Measurements from ENCODE around the gene CHRM4.

The CHRM4 gene

GRCh38 chr11:46391578-46392420 lies at the start of gene CHRM4:
Gene CHRM4 (minus strand): TSS chr11:46391776. CDS start chr11:46386557, 5,219 bp downstream.
- H3K9ac ChIP-seq = peak within 1 kb of the TSS; percentile 72
- no peaks in the 10 kb centered on the region for H3K79me2 ChIP-seq
- H3K4me2 ChIP-seq (ENCODE audit: low read length) = peak within 1 kb of the TSS; percentile 35
- peak within 1 kb of the TSS; percentile 73 for H2AFZ ChIP-seq
- H3K27me3 ChIP-seq (ENCODE audit: control insufficient read depth, insufficient read depth, low read length) = no peaks in the 10 kb centered on the region
- TF ChIP-seq CTCF (IDR thresholded peaks at IDR 0.05) = peak; percentile 40
- H3K36me3 ChIP-seq (ENCODE audit: control insufficient read depth, insufficient read depth, low read length) = no peaks in the 10 kb centered on the region
- peak within 1 kb of the TSS; percentile 98 for H3K27ac ChIP-seq
- peaks cover 14% of the 10 kb centered on the region for H3K4me1 ChIP-seq
- no peaks in the 10 kb centered on the region for H3K9me3 ChIP-seq (ENCODE audit: control insufficient read depth, low read length)
- no peak within 1 kb of the TSS for H3K4me3 ChIP-seq (ENCODE audit: low read depth, low read length)

GRCh38 chr11:46438211-46438610 lies 46.6 kb upstream of the CHRM4 start:
- H3K9ac ChIP-seq = no peak overlapping the region
- H3K79me2 ChIP-seq = peaks cover 2% of the 10 kb centered on the region
- H3K9me3 ChIP-seq (ENCODE audit: control insufficient read depth, low read length) = no peaks in the 10 kb centered on the region
- no peak overlapping the region for H2AFZ ChIP-seq
- no peaks in the 10 kb centered on the region for H3K36me3 ChIP-seq (ENCODE audit: control insufficient read depth, insufficient read depth, low read length)
- H3K4me2 ChIP-seq (ENCODE audit: low read length) = no peak overlapping the region
- H3K27ac ChIP-seq = no peak overlapping the region
- H3K4me3 ChIP-seq (ENCODE audit: low read depth, low read length) = no peak overlapping the region
- H3K27me3 ChIP-seq (ENCODE audit: control insufficient read depth, insufficient read depth, low read length) = no peaks in the 10 kb centered on the region
- peaks cover 28% of the 10 kb centered on the region for H3K4me1 ChIP-seq
- TF ChIP-seq CTCF (IDR thresholded peaks at IDR 0.05) = no peak

GRCh38 chr11:46437122-46437689 lies 45.6 kb upstream of the CHRM4 start:
- Histone ChIP-seq H3K27me3 (ENCODE audit: control insufficient read depth, insufficient read depth, low read length) (no peaks in the 10 kb centered on the region), H3K4me1 (peaks cover 26% of the 10 kb centered on the region), H3K9ac (no peak overlapping the region), H3K36me3 (ENCODE audit: control insufficient read depth, insufficient read depth, low read length) (no peaks in the 10 kb centered on the region), H3K4me2 (ENCODE audit: low read length) (no peak overlapping the region), H3K79me2 (peaks cover 4% of the 10 kb centered on the region), H3K27ac (peak overlapping the region; percentile 58), H3K4me3 (ENCODE audit: low read depth, low read length) (no peak overlapping the region), H2AFZ (no peak overlapping the region), H3K9me3 (ENCODE audit: control insufficient read depth, low read length) (no peaks in the 10 kb centered on the region)
- no peak for TF ChIP-seq CTCF (IDR thresholded peaks at IDR 0.05)

- H3K79me2 ChIP-seq = peaks cover 4% of the 10 kb centered on the region
- no peak overlapping the region for H3K4me3 ChIP-seq (ENCODE audit: low read depth, low read length)
- H3K27me3 ChIP-seq (ENCODE audit: control insufficient read depth, insufficient read depth, low read length) = no peaks in the 10 kb centered on the region
- no peak overlapping the region for H3K9ac ChIP-seq
- no peak overlapping the region for H2AFZ ChIP-seq
- H3K9me3 ChIP-seq (ENCODE audit: control insufficient read depth, low read length) = no peaks in the 10 kb centered on the region
- peak overlapping the region; percentile 58 for H3K27ac ChIP-seq
- peaks cover 24% of the 10 kb centered on the region for H3K4me1 ChIP-seq
- TF ChIP-seq CTCF (IDR thresholded peaks at IDR 0.05) = no peak
- no peaks in the 10 kb centered on the region for H3K36me3 ChIP-seq (ENCODE audit: control insufficient read depth, insufficient read depth, low read length)
- no peak overlapping the region for H3K4me2 ChIP-seq (ENCODE audit: low read length)
Observed at GRCh38 chr11:46436113-46436512, 44.5 kb upstream of the CHRM4 start.
